HG02642 (cell line): Measurements from ENCODE around the gene USP25.

Experiments used
- ATAC-seq: cut with Tn5 transposase; IDR thresholded peaks from one replicate; pipeline ENCODE4 v1.9.1; 2021; ENCODE audit warnings: mild to moderate bottlenecking; ENCODE audit not compliant: unreplicated experiment, poor library complexity

Gene USP25

DNA sequence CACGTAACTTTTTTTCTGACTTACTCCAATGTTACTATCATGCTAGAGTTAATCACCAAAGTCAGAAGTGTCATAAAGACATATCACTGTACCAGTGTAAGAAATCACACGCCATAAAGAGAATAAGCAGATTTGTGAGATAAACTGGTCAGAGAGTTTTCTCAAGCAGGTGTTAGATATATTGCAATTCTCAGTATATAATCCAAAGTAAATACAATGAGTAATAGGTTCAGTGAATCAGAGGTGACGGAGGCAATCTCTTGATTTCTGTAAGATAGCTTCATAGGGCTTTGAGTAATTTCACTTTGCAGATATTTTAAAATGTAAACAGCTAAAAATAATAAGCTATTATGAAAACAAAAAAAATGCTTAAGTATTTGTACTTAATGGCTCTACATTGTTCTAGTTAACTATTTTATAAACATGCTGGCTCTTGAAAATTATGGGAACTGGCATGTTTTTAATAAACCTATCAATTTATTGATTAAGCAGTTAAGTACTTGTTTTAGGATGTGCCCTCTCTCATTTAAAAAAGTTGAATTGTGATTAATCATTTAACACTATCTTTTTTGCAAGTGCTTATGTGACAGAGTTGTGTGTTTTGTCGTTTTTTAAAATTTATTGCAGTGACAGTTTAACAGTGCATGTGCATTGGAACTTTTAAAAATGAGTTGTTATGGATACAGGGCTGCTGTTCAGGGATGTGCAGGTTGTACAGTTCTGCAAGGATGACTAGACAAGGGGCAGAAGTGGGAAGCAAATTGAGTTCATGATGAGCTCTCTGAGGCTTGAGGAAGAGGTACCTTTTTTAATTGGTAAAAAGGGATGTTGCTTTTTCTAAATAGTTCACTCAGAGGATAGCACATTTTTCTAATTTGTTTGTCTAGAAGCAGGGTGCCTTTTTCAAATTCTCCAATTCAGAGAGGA, 119.1 kb downstream of the USP25 start:
- no peak for ATAC-seq

DNA sequence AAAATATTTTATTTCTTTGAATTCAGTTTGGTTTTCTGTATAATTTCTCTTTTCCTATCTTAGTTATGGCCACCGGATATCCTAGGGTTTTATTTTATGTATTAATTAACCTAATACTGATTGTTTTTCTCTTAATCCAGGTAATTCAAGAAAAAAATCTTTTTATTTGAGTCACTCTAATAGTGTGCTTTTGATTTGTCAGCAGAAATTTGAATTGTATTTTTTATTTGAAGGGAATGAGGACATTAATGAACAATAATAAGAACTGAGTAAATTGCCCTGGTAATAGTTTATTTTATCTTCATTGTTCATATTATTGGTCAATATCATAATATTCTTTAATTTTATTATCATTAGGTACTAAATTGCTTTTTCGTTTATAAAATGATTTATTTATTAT, 120.1 kb downstream of the USP25 start:
- ATAC-seq, result no peak

DNA sequence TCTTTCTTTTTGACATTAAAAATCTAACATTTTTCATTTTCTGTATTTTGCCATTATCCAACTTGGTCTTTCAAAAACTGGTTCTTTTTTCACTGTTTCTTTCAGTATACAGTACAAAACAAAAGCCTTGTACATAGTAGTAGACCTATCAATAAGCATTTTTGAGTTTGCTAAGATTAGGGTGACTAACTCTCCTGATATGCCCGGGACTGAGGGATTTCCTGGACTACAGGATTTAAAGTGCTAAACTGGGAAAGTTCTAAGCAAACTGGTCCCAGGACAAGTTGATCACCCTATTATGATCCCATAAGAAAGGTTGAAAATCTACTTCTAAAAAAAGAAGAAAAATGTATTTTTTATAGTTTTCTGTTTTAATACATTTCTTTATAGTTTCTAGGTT, 120.9 kb downstream of the USP25 start:
- ATAC-seq, result no peak

DNA sequence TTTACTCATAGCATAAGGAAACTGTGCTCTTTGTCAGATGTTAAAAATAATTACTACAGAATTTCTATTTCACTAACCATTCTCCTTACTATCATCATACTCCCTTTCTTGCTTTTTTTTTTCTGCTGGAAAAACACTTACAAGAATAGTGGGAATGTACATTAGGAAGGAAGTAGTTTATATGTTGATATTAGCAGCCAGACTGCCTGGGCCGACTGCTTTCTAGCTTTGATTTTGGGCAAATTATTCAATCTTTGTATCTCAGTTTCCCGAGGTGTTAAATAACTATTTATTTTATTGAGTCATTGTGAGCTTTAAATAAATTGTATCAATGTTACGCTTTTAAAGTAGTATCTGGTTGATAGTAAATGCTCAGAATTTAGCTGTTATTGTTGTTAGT, 122.4 kb downstream of the USP25 start:
- ATAC-seq, result no peak

DNA sequence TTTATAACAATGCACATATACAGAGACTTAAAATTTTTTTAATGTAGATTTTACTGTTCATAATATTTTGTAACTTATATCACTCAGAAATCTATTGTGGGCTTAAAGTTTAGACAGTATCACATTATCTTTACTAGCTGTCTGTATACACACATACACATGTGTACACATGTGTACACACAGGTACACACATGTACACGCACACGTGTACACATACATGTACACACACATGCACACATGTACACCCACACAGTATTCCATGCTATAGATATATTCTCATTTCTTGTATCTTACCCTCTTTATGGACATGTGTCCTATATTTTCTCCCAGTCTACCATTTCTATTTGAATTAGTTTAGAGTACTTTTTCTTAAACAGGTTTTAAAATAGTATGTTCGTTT, 123.3 kb downstream of the USP25 start:
- no peak for ATAC-seq

DNA sequence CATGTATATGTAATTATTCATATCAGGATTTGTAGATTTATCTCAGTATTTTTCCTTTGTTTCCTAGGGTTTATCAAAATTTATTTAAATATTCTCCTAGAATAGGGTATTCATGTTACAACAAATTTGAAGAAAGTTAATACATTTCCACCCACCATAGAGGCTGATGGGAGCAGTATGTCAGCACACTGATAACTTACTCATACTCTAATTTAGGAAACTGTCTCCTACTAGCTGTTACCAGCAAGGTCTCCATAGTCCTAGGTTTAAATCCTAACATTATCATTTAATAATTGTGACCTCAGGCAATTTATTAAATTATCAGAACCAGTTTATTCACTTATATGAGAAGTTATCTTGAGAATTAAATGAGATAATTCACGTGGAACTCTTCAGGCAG, 127.0 kb downstream of the USP25 start:
- ATAC-seq, result no peak

DNA sequence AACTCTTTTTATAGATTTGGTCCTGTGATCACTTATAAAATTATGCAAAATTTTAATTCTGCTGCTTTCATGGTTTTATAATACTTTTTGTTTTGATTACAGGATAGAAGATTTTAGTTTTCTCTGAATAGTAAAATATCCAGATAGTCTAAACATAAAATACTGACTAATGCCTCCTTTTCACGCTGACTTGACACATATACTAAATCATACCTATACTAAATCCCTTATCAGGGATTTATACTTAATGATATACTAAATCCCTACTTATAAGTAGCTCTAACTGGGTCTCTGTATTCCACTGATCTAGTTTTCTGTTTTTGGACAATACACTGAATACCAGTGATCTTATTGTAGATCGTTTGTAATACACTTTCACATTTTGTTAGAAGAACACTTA, 128.0 kb downstream of the USP25 start:
- no peak for ATAC-seq

DNA sequence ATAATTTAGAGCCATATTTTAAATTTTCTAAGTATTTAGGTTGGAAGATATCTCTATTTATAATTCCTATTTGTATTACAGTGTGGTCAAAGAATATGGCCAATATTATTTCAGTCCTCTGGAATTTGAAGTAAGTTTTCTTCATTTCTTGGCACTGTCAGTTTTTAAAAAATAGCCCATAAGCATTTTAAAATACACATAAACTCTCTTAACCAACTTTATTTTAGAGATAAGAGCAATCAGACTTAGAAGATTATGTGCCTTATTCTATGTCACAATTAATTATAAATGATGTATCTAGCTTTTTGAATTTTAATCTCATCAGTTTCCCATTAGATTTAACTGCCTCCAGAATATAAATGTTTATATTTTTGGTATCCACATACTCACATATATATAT, 130.8 kb downstream of the USP25 start:
- ATAC-seq, result no peak

DNA sequence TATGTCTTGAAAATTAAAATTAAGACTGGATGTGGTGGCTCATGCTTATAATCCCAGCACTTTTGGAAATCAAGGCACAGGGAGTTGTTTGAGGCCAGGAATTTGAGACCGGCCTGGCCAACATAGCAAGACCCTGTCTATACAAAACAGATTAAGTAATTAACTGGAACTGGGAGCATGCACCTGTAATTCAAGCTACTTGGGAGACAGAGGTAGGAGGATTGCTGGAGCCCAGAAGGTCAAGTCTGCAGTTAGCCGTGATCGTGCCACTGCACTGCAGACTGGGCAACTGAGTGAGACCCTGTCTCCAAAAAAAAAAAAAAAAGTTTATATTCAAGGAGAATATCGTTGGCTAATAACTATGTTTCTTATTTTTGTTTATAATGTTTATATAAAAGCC, 139.2 kb downstream of the USP25 start:
- no peak for ATAC-seq

DNA sequence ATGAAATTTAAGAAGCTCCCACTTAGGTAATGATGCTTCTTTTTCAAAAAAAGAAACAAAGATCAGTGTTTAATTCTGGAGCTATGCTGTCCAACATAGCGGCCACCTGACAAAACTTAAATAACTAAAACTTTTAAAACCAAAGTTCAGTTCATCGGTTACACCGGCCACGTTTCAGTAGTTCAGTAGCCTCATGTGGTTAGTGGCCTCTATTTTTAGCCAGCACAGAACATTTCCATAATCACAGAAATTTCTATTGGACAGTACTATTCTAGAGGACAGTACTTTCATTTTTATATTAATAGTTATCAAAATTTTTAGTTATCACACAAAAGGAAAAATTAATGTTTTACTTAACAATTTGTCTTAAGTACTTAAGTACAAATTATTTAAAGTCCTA, 141.0 kb downstream of the USP25 start:
- ATAC-seq, result no peak

DNA sequence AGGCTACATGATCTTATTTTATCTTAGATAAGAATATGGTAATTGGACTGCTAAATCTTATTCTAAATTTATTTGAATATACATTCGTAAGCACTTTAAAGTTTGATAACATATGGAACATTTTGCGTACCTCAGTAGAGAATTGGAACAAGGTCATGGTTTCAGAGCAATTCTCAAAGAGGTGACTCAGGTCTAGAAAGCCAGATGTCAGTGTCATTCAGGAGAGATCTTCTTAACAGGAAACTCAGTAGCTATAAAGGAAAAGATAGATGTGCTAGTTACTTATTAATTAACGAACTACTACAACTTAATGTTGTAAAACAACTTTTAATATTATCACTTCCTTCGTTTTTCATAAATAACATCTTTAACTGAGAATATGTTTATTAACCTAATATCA, 142.5 kb downstream of the USP25 start:
- ATAC-seq, result no peak

DNA sequence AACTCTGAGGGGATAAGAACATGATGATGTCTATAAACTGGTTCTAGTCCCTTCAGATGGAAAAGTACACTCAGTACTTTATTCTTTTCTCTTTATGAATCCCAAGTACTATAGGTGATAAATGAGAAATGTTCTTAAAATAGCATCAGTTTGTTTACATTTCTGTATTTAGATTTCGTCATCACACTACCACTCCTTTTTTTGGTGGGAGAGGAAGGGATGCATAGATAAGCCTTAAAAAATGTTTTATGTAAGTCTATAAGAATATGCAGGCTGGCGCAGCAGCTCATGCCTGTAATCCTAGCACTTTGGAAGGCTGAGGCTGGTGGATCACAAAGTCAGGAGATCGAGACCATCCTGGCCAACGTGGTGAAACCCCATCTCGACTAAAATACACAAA, 144.8 kb downstream of the USP25 start:
- ATAC-seq, result no peak

DNA sequence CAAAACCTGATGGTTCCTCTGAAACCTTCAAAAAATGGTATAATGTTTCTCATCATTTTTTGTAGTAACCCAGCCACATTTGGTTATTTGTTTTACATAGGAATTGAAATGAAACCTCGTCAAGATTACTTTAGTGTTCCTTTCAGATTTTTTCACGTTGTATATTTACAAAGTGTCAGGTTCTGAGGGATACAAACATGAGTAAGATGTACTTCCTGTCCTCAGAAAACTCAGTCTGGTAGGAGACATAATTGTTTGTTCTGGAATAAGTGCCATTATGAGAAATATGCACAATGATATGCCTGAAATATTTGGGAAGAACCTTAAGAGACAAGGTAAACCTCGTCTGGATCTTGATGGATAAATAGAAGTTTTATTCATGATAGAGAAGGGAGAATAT, 145.5 kb downstream of the USP25 start:
- ATAC-seq, result no peak

DNA sequence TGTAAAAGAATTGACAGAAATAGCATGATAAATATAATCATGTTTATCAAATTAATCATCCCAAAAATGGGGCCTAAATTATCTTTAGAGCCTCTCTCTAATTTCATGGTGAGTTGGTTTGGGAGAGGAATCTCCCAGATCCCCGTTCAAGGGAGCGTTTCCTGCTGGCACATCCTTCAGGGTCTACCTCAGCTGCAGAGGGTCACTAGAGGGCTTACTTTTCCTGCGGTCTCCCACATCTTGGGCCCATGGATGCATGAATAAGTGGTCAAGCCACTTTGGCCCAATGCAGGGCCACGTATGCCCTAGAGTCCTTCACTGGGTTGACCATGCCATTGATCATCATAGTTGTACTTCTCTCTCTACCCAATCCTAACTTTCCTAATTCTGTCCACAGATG, 164.1 kb downstream of the USP25 start:
- no peak for ATAC-seq

DNA sequence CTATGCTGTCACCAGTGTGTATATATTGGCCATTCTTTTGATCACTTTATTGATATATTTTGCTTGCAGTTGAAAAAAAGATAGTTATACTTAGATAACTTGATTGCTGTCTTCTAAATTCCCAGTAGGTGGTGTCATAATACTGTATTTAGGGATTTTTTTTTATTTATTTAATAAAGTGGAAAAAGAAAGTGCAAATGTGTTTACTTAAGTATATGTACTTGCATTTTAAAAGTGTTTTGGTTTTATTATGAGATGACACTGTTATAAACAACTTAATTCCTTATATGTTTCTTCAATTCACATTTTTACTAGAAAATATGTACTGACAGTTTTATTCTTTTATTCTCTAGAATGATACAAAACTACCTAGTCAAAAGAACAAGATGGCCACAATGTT, 164.8 kb downstream of the USP25 start:
- no peak for ATAC-seq

DNA sequence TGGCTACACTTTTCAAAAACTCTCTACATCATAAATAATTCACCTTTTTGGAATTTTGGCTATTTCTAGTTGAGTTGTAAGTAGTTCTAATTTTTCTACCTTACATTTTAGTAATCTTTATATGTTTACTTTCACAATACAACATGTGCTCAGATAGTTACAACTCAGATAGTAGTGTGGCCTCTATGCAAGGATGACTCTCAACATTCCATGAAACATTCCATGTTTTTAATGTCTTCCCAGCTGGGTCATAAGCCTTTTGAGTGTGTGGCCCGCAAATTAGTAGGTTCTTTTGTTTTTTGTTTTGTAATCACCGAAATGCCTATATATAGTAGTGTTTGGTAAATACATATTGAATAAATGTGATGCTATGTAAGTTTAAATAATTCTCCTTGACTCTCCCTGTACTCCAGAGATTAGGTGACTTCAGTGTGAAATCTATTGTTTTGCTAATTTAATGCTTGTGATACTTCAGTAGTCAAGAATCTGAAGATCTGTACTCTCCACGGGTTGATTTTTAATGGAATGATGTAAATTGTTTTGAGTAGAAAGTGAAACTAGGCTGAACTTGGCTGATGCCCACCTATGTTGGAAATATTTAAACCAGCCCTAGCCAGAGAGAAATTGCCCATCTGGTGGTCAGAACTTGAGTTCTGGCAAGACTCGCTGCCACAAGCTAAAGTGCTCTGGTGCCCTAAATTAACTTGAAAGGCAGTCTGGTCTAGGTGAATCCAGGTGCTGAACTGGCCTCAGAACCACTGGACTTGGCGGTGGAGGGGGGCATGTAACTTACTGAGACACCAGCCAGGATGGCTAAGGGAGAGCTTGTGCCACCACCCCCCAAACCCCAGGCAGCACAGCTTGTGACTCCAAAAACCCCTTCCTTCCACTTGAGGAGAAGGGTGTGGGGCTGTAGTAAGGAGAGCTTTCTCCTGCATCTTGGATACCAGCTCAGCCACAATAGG, 165.6 kb downstream of the USP25 start:
- no peak for ATAC-seq

DNA sequence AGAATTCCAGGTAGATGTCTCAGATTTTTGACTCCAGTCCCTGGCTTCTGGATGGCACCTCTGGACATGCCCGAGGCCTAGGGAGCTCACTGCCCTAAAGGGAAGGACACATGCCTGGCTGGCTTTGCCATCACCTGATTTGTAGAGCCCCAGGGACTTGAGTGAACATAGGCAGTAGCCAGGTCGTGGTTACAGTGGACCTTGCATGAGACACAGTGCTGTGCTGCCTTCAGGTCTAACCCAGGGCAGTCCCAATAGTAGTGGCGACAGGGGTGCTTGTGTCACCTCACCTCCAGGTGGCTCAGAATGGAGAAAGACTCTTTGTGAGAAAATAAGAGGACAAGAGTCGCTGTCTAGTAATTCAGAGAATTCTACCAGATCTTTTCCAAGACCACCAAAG, 166.7 kb downstream of the USP25 start:
- no peak for ATAC-seq

DNA sequence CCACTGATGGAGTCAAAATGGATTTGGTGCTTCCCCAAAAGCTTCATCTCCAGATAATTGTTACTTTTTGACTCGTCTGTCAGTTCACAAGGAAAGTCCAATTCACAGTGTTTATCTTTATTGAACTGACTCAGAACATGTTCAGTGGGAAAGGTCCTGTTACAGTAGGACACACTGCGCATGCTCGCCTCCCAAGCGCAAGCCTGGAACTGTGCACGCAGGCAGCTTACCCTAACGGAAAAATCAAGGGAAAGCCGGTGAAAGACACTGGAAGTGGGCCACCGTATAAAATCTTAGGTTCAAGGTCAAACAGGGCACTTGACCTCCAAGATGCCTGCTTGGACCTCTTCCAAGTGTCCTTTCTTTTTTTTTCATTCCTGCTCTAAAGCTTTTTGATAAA, 174.6 kb downstream of the USP25 start:
- ATAC-seq, result no peak

DNA sequence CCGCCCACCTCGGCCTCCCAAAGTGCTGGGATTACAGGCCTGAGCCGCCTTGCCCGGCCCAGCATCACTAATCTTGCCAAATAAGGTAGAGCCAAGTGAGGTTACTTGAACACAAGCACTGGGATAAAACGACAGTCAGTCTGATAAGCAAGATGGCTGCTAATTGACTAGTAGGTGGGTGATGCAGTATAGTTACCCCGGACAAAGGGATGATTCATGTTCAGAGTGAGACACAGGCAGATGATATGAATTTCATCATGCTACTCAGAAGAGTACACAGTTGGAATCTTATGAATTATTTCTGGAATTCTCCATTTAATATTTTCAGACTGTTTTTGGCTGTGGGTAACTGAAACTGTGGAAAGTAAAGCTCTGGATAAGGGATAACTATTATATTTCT, 178.4 kb downstream of the USP25 start:
- no peak for ATAC-seq

DNA sequence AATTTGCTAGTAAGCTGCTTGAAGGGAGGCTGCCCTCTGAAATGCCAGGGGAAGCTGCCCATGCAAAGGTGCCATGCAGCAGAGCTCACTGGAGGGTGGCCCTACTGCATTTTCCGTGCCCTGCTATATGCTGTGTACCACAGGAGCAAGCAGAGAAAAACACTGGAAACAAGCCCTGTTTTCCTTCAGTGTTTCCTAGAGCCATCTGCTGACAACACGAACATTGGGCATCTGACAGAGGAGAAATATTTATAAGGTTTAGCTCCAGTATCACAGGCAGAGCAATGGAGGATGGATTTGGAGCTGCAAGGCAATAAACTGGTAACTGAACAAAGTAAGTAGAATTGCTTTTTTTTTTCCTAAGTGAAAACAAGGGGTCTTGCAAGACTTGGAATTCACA, 198.4 kb downstream of the USP25 start:
- ATAC-seq, result no peak

DNA sequence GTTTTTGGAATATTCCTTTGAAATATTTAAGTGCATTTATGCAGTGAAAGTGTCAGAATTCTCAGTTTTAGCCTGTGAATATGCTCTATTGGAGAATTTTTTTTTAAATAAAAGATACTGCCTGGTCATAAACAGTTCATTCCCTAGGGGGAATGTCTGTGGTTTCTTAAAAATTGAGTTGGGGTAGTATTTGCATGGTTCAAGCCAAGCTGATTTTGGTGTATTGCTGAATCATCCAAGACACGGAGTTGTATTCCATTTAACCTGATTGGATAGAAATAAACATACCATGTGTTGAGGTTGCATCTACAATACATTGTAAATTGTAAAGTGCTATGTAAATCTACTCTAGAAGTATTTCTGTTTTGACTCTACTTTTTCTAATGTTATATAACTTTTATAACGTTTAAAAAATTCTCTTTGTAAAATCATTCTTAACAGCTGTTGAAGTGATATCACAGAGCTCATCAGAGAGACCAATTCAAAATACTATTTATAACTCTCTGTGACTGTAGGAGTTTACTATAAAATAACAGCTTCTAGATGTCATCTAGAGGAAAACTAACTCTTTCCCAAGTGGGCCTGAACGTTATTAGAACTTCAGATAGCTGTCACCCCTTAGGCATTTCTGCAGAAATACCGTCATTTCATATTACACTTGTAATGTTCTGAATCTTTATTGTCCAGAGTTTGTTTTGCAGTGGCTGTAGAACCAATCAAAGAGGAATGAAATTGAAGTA, 199.1 kb downstream of the USP25 start:
- no peak for ATAC-seq
